ENCODE data around the gene ARAF. TPM values are rescaled to one million over a fixed set of nuclear protein-coding genes. Genes with fewer than 3 reads are reported as not detected.

The ARAF gene
- total and polyA plus RNA-seq, 2 of the 8 experiments (the other 6 are each of a cell fraction or from before 2014, with no cell fraction given), result 39.0 to 45.2 TPM

DNA sequence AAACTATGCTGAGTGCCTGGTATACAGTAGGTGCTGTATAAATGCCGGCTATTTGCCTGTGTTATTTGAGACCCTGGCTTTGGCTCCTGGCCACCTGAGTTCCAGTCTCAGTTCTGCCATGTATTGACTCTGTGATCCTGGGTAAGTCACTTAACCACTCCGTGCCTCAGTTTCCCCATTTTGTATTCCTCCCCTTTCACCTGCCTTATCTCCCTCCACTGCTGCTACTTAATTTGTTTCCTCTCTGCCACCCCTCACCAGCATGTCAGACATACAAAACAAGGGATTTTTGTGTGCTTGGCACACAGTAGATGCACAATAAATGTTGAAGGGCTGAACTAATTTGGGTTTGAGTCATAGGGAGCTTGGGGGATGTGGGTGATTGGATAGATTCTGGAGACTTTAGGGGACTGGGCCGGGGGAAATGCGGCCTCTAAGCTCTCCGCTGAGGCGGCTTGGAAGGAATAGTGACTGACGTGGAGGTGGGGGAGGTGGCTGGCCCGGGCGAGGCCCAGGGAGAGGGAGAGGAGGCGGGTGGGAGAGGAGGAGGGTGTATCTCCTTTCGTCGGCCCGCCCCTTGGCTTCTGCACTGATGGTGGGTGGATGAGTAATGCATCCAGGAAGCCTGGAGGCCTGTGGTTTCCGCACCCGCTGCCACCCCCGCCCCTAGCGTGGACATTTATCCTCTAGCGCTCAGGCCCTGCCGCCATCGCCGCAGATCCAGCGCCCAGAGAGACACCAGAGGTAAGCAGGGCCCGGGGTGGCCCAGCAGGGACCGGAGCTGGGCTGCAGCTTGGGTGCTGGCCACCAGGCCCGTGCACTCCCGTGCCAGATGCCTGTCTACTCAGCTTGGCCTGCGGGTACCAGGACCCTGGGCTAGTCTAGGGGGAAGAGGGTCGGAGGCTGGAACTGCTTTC, 21.0 kb downstream of the ARAF start, which contains the start of gene TIMP1 (continued):
- TF ChIP-seq SRF (IDR thresholded peaks at IDR 0.05; ENCODE audit: low read depth, low read length), result no peak

Measured in H1 (cell line).